Activated naive CD8-positive, alpha-beta T cell treated with anti-CD3 and anti-CD28 coated beads, Interleukin-2, amount 10 ng/mL, durations not matched to agents 7 days and 5 days (primary cell): ENCODE results near the gene ZFPL1. TPM values are rescaled to one million over a fixed set of nuclear protein-coding genes. Genes with fewer than 3 reads are reported as not detected.

ENCODE experiments used
- ATAC-seq: fragments of 150-1000 bp; cut with Tn5 transposase; one replicate; pipeline ENCODE4 v1.10.0; 2021; ENCODE audit warnings: low read depth, moderate library complexity
- POLR2A ChIA-PET: fragments of 350-600 bp; sonication (Branson Sonifier 250); formaldehyde crosslinking; loops from one replicate; lab custom pipeline; 2021; ENCODE audit warnings: antibody characterized with exemption; lab: Charles Lee
- DNase-seq: peaks from one replicate; pipeline ENCODE4 v3.0.0; 2021
- H3K27ac Mint-ChIP-seq: one replicate; pipeline ENCODE4 v1.8.0; 2022; ENCODE audit warnings: mild to moderate bottlenecking, mixed read lengths
- H3K27me3 Mint-ChIP-seq: one replicate; pipeline ENCODE4 v1.8.0; 2022; ENCODE audit warnings: mild to moderate bottlenecking, moderate library complexity, mixed read lengths
- H3K36me3 Mint-ChIP-seq: one replicate; pipeline ENCODE4 v1.8.0; 2021; ENCODE audit warnings: mild to moderate bottlenecking, mixed read lengths
- H3K4me1 Mint-ChIP-seq: one replicate; pipeline ENCODE4 v1.8.0; 2021; ENCODE audit warnings: mixed read lengths
- H3K4me3 Mint-ChIP-seq: one replicate; pipeline ENCODE4 v1.8.0; 2022; ENCODE audit warnings: mild to moderate bottlenecking, moderate library complexity, mixed read lengths
- H3K9me3 Mint-ChIP-seq: one replicate; pipeline ENCODE4 v1.8.0; 2021; ENCODE audit warnings: mixed read lengths
- total RNA-seq, 2 experiments: library from RNA; stranded (reverse); gene quantifications; one replicate each; pipeline ENCODE4 v1.2.3, GENCODE V29; 2021

The ZFPL1 gene
- total RNA-seq, 2 experiments from 2014 or later: 37.3 to 41.2 TPM

DNA sequence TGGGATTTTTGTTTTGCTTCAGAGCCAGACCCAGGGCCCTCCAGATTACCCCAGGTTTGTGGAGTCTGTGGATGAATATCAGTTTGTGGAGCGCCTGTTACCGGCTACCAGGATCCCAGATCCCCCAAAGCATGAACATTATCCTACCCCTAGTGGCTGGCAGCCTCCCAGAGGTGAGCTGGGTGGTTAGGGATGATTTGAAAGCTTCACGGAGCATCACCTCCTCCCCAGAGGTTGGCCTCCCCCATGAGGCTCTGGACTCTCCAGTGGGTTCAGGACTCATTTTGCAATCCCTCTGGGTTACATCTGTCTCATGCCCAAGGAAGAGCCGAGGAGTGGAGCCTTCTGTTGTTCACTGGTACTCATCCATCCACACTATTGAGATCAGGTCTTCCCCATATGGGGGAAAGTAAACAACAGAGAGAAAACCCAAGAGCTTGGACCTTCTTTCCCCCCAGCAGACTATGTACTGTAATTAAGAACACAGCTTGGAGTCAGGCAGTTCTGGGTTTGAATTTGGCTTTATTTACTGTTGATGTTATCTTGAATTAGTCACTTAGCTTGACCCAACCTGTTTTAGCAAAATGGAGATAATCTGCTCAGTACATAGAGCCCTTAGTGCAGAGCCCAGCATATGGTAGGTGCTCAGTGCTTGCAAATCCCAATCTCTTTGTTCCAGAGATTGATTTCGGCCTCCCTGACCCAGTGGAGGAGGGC is 40.6 kb downstream of the ZFPL1 start:
- peaks cover 21% of the 10 kb centered on the region for H3K4me1 Mint-ChIP-seq
- no peak for ATAC-seq
- H3K4me3 Mint-ChIP-seq: peak overlapping the region; percentile 11
- POLR2A ChIA-PET: interaction anchor here (0.9 kb wide), 1 partner anchor 10 kb away, joined by 4 read pairs; the partner anchor contains the start of gene SYVN1
- H3K9me3 Mint-ChIP-seq: no peaks in the 10 kb centered on the region
- no peaks in the 10 kb centered on the region for H3K27me3 Mint-ChIP-seq
- peaks cover 18% of the 10 kb centered on the region for H3K36me3 Mint-ChIP-seq
- no peak for DNase-seq
- peak overlapping the region; percentile 58 for H3K27ac Mint-ChIP-seq

DNA sequence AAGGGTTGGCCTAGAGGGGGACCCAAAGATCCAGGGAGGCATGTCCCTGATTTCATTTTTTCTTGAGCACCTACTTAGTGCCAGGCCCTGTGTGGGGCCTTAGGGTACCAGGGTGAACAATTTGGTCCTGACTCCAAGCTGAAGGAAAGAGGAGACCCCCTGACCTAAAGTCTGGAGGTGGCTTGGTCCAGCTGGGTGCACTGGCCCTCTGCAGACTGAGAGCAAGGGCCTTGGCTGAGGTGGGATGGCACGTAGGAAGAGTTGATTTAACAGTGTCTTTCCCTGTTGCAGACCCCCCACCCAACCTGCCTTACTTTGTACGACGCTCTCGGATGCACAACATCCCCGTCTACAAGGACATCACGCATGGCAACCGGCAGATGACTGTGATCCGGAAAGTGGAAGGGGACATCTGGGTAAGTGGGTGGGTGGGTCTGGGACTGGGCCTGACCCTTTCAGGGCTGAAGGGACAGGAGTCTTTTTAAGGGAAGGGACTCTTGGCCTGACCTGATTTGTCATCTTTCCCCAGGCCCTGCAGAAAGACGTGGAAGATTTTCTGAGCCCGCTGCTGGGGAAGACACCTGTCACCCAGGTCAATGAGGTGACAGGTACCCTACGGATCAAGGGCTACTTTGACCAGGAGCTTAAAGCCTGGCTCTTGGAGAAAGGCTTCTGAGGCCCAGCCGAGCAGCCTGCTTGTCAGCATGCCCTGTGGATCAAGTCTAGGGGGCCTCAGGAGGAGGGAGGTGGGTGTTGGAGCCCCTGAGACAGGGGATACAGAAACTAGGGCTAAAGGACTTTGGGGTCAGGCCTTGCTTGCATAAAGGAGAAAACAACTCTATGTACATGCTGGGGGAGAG is 41.4 kb downstream of the ZFPL1 start:
- Mint-ChIP-seq H3K9me3 (no peaks in the 10 kb centered on the region), H3K36me3 (peaks cover 16% of the 10 kb centered on the region), H3K27ac (no peak overlapping the region), H3K4me3 (no peak overlapping the region), H3K4me1 (peaks cover 15% of the 10 kb centered on the region), H3K27me3 (no peaks in the 10 kb centered on the region)
- no peak for ATAC-seq
- POLR2A ChIA-PET: interaction anchor here (0.9 kb wide), 1 partner anchor 10 kb away, joined by 4 read pairs; the partner anchor contains the start of gene SYVN1
- DNase-seq: no peak

DNA sequence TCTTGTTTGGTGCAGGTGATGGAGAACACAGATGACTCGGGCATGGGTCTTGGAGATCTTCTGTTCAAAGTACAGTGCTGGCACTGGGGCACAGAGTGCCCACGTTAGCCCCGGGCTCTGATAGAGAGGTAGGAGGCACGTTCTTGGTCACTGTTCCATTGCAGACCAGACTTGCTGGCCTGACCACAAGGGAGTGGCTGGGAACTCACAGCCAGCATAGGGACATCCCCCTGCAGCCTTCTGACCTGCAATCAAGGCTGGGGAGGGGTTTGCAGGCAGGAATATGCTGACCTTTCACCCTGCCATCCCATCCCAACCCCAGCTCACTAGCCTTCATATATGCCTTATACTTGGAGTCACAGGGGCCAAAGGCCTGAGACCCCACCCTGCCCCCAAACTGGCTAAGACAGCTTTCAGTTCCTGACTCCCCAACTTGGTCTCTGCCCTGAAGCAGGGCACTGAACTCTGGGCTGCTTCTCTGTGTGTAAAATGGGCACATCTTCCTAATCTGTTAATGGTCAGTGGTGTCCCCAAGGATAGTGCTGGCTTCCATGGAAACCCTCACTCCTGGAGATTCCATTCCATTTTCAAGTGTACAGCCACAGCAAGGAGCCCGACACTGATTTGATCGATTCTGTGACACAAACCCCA is 42.7 kb downstream of the ZFPL1 start:
- Mint-ChIP-seq H3K36me3 (peaks cover 9% of the 10 kb centered on the region), H3K9me3 (no peaks in the 10 kb centered on the region), H3K27ac (no peak overlapping the region), H3K4me1 (peaks cover 10% of the 10 kb centered on the region), H3K4me3 (no peak overlapping the region), H3K27me3 (no peaks in the 10 kb centered on the region)
- POLR2A ChIA-PET: interaction anchor here (1.7 kb wide), 1 partner anchor 10 kb away, joined by 4 read pairs; no protein-coding TSS in a partner anchor
- DNase-seq (no peak), ATAC-seq (no peak)

DNA sequence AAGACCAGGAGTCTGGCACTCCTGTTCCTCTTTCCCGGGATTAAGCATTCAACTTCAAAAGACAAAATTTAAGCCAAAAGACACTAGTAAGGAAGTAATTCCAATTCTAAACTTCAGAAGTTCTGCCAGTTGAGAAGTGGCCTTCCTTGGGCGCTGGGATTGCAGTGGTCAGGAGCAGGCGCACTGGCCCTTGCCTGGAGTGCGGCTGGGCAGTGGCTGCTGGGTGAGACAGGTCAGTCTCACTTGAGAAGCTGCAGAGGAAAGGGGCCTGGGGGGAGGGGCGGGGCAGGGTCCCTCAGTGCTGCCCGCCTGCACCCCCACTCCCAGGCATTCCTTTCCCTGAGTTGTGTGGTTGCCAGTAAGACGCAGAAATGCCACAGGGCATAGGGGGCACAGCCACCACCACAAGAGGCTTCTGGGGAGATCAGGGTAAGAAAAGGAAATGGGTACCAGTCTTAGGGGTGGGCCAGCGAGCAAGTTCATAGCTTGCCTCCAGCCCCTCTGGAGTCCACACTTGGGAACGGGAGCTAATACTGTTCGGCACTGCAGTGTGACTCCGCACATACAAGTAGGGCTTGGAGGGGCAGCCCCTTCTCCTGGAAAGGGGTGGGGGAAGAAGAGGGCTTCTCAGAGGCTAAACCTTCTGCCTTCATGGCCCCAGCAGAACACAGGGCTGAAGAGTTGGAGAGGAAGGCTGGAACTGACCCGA is 43.6 kb downstream of the ZFPL1 start:
- ATAC-seq (no peak), DNase-seq (no peak)
- POLR2A ChIA-PET: interaction anchor here (1.7 kb wide), 1 partner anchor 11 kb away, joined by 4 read pairs; no protein-coding TSS in a partner anchor
- H3K9me3 Mint-ChIP-seq: no peaks in the 10 kb centered on the region
- peaks cover 7% of the 10 kb centered on the region for H3K36me3 Mint-ChIP-seq
- no peaks in the 10 kb centered on the region for H3K27me3 Mint-ChIP-seq
- peaks cover 12% of the 10 kb centered on the region for H3K4me1 Mint-ChIP-seq
- H3K27ac Mint-ChIP-seq: no peak overlapping the region
- H3K4me3 Mint-ChIP-seq: no peak overlapping the region

DNA sequence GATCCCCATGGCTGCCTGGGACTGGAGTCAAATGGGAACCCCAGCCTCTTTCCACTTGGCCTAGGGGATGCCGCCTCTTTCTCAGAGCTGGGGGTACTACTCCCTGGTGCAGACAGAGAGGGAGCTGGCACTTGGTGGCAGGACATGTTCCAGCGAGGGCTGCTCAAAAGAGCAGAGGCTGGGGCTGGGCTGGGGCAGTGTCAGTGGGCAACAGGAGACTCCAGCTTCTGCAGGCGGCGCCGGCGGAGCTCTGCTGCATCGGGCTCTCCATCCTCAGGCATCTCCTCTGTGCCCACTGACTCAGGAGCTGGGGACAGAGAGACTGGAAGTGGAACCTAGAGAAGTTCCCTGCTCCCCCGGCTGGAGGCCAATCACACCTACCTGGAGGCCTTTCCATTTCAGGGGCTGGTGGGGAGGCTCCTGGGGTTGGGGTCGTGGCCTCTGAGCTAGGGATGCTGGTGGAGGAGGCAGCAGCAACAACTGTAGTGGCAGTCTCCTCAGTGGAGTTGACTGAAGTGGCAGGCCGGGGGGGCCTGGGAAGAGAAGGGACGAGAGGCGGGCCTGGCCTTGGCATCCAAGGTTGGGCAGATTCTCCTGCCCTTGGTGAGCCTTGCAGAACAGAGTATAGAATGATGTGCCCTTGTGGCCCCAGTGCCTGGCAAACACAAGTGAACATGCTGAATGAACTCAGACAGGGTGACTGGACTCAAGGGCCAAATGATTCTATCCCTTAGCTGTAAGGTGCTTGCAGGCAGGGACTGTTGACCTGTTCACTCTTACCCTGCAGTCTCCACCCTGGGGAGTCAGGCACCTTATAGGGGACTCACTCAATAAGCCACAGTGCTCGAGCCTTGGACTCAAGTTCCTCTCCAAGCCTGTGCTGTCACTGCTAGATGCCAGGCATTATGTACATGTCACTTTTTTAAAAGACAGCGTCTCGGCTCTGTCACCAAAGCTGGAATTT is 44.4 kb downstream of the ZFPL1 start:
- H3K27ac Mint-ChIP-seq: no peak overlapping the region
- DNase-seq: peak; percentile 22
- no peaks in the 10 kb centered on the region for H3K27me3 Mint-ChIP-seq
- no peak overlapping the region for H3K4me3 Mint-ChIP-seq
- H3K9me3 Mint-ChIP-seq: no peaks in the 10 kb centered on the region
- H3K4me1 Mint-ChIP-seq: peaks cover 18% of the 10 kb centered on the region
- POLR2A ChIA-PET: interaction anchor here (1.3 to 1.7 kb wide), 2 partner anchors 11 to 12 kb away, joined by 4 read pairs; partner anchors contain the start of gene ZNHIT2
- peaks cover 7% of the 10 kb centered on the region for H3K36me3 Mint-ChIP-seq
- no peak for ATAC-seq

DNA sequence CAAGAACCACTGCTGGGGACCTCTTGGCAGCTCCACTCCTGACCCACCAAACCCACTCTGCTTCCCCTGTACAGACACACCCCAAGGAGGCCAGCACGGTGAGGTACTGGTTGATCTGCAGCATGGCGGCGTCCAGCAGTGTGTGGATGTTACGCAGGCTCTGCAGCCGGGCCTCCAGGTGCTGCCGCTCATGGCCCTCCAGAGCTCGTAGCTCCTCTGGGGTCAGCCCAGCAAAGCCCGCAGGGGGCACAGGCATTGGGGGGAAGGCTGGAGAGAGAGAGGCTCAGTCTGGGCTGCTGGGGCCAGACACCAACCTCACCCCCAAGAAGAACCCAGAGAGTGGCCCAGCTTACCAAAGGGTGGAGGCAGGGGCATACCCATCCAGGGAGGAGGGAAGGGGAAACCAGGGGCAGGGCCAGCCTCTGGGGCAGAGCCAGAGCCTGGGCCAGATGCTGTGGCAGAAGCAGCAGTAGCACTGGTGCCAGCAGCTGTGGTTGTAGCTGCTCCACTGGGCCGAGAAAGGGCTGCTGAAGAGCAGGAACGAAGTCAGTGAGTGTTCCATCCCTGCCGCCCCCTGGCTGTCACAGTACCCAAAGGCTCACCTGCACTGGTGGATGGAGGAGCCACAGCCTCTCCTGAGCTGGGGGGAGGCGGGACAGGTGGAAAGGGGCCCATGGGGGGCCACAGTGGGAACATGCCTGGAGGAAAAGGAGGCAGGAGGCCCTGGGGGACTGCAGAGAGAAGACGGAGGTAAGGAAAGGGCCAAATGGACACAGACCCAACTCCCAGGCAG is 45.8 kb downstream of the ZFPL1 start:
- no peak overlapping the region for H3K4me3 Mint-ChIP-seq
- H3K27ac Mint-ChIP-seq: no peak overlapping the region
- DNase-seq (peak; percentile 13), ATAC-seq (no peak)
- H3K36me3 Mint-ChIP-seq: peaks cover 7% of the 10 kb centered on the region
- H3K27me3 Mint-ChIP-seq: no peaks in the 10 kb centered on the region
- POLR2A ChIA-PET: interaction anchor here (0.5 to 1.3 kb wide), 3 partner anchors 12 to 687 kb away, joined by 3 to 4 read pairs (median 4); partner anchors contain the start of gene ZNHIT2
- H3K4me1 Mint-ChIP-seq: peaks cover 19% of the 10 kb centered on the region
- H3K9me3 Mint-ChIP-seq: no peaks in the 10 kb centered on the region

DNA sequence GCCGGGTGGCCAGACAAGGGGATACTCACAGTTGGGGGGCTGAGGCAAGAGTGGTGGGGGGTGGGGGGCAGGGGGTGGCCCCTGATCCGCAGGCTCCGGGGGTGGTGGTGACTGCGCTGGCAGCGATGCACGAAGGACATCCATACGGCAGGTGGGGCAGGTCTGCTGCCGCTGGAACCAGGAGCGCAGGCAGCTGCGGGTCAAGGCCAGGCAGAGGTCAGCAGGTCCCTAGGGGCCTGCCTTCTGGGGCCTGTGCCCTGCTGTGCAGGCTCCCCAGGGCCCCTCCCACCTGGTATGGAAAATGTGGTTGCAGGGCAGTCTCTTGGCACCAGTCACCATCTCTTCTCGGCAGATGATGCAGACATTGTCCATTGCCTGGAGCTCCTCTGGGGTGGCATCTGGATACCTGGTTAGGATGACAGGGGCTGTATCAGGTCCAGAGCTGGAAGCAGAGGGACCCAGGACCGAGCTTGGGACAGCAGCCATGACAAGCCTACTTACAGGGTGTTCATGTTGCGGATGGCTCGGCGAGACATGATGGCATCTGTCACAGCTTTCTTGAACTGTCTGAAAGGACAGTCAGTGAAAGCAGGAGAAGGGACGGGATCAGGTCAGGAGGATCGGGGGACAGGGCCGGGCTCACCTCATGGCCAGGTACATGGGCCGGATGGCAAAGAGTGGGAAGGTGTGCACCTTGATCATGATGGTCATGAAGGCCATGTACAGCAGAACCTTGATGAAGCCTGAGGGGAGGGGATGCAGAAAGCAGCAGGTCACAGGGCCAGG is 46.8 kb downstream of the ZFPL1 start:
- POLR2A ChIA-PET: interaction anchor here (0.5 to 0.6 kb wide), 2 partner anchors 8 to 19 kb away, joined by 3 to 4 read pairs; no protein-coding TSS in a partner anchor
- ATAC-seq: no peak
- H3K36me3 Mint-ChIP-seq: peaks cover 7% of the 10 kb centered on the region

DNA sequence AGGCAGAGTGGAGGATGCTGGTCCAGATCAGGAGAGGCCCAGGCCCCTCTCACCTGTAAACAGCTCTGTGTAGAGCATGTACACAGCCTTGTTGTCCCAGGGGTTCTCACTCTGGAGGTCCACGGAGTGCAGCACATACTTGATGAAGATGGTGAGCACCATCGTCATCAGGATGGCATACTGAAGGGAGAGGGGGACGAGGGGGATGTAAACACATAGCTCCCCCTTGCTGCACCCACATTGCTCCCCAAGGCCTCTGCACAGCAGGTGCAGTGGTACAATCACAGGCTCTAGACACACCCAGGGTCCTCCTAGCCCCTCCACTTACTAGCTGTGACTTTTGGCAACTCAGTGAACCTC is 47.4 kb downstream of the ZFPL1 start:
- ATAC-seq (no peak), DNase-seq (no peak)
- H3K27me3 Mint-ChIP-seq: no peaks in the 10 kb centered on the region
- no peak overlapping the region for H3K27ac Mint-ChIP-seq
- peaks cover 25% of the 10 kb centered on the region for H3K4me1 Mint-ChIP-seq
- peaks cover 6% of the 10 kb centered on the region for H3K36me3 Mint-ChIP-seq
- H3K4me3 Mint-ChIP-seq: no peak overlapping the region
- POLR2A ChIA-PET: interaction anchor here (0.5 to 1.1 kb wide), 3 partner anchors 9 to 19 kb away, joined by 3 to 4 read pairs (median 3); partner anchors contain the start of genes FAU and MRPL49
- H3K9me3 Mint-ChIP-seq: no peaks in the 10 kb centered on the region

More for the DNA sequence above, 46.8 kb downstream of the ZFPL1 start:
- H3K27ac Mint-ChIP-seq: no peak overlapping the region
- H3K9me3 Mint-ChIP-seq: no peaks in the 10 kb centered on the region
- H3K4me3 Mint-ChIP-seq: no peak overlapping the region
- DNase-seq: no peak
- H3K27me3 Mint-ChIP-seq: no peaks in the 10 kb centered on the region
- H3K4me1 Mint-ChIP-seq: peaks cover 20% of the 10 kb centered on the region

DNA sequence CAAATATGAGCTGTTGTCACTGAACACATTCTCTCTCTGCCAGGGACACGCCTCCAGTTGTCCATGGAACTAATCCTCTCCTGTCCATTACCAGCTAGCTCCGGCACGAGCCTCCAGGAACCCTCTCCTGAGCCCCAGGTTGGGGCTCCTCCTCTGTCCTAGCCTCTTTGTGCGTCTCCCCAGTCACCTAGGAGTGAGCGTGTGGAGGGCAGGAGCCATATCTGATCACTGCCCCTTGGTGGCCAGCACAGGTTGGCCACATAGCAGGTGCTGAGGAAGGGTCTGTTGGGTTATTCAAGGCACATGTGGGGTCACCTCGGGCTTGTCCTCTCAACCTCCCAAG is 47.8 kb downstream of the ZFPL1 start:
- ATAC-seq: no peak
- H3K4me3 Mint-ChIP-seq: no peak overlapping the region
- no peaks in the 10 kb centered on the region for H3K27me3 Mint-ChIP-seq
- no peaks in the 10 kb centered on the region for H3K9me3 Mint-ChIP-seq
- DNase-seq: no peak
- POLR2A ChIA-PET: interaction anchor here (1.1 kb wide), 1 partner anchor 10 kb away, joined by 3 read pairs; the partner anchor contains the start of genes FAU and MRPL49
- peaks cover 29% of the 10 kb centered on the region for H3K4me1 Mint-ChIP-seq
- H3K27ac Mint-ChIP-seq: no peak overlapping the region
- peaks cover 4% of the 10 kb centered on the region for H3K36me3 Mint-ChIP-seq

DNA sequence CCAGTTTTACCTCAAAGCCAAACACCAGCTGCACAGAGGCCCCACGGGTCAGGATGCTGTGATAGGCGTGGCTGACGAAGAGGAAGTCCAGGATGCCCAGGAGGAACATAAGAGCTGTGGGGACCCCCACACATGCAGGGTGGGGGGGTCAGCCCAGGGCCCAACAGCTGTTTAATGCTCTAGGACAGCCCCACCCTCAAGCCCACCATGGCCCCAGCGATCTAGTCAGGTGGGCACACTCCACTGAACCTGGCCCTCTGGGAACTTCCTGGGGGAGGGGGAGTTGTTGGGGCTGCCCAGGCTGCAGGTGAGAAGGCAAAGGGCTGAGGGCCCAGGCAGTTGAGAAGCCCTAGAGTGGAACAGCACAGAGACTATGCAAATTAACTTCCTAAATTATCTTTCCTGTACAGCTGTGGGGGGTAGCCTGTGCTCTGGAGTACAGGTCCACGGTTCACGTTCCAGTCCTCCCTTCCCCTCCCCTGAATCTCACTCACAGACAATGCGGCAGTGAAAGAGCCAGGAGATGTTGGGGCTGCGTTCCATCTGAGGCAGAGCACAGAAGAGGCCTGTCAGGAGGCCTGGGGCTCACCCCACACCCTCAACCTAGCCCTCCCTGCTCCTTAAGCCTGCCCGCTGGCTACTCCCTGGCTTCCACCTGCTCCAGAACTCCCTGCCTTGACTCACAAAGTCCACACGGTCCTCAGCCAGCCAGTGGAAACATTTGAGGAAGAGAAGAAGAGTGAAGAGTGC is 48.4 kb downstream of the ZFPL1 start:
- Mint-ChIP-seq H3K27me3 (no peaks in the 10 kb centered on the region), H3K36me3 (peaks cover 4% of the 10 kb centered on the region), H3K4me3 (peak overlapping the region; percentile 99), H3K27ac (peak overlapping the region; percentile 45), H3K9me3 (no peaks in the 10 kb centered on the region), H3K4me1 (peaks cover 29% of the 10 kb centered on the region)
- POLR2A ChIA-PET: interaction anchor here (1.1 to 3.8 kb wide), 4 partner anchors 10 to 49 kb away, joined by 3 to 62 read pairs (median 30); partner anchors contain the start of genes CAPN1, FAU, MRPL49 and ZNHIT2
- DNase-seq: no peak
- no peak for ATAC-seq
